GM21390 (cell line): ENCODE measurements around the gene TPSB2.

Source experiments
- ATAC-seq: cut with Tn5 transposase; IDR thresholded peaks from one replicate; pipeline ENCODE4 v1.9.1; 2021; ENCODE audit not compliant: unreplicated experiment

Gene TPSB2

DNA sequence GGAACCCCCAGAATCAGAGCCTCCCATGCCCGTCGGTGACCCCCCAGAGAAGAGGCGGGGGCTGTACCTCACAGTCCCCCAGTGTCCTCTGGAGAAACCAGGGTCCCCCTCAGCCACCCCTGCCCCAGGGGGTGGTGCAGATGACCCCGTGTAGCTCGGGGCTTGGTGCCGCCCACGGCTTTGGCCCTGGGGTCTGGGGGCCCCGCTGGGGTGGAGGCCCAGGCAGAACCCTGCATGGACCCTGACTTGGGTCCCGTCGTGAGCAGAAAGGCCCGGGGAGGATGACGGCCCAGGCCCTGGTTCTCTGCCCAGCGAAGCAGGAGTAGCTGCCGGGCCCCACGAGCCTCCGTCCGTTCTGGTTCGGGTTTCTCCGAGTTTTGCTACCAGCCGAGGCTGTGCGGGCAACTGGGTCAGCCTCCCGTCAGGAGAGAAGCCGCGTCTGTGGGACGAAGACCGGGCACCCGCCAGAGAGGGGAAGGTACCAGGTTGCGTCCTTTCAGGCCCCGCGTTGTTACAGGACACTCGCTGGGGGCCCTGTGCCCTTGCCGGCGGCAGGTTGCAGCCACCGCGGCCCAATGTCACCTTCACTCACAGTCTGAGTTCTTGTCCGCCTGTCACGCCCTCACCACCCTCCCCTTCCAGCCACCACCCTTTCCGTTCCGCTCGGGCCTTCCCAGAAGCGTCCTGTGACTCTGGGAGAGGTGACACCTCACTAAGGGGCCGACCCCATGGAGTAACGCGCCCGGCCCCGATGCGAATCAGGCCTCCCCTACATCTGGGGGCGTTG is 8.9 kb downstream of the TPSB2 start:
- no peak for ATAC-seq

DNA sequence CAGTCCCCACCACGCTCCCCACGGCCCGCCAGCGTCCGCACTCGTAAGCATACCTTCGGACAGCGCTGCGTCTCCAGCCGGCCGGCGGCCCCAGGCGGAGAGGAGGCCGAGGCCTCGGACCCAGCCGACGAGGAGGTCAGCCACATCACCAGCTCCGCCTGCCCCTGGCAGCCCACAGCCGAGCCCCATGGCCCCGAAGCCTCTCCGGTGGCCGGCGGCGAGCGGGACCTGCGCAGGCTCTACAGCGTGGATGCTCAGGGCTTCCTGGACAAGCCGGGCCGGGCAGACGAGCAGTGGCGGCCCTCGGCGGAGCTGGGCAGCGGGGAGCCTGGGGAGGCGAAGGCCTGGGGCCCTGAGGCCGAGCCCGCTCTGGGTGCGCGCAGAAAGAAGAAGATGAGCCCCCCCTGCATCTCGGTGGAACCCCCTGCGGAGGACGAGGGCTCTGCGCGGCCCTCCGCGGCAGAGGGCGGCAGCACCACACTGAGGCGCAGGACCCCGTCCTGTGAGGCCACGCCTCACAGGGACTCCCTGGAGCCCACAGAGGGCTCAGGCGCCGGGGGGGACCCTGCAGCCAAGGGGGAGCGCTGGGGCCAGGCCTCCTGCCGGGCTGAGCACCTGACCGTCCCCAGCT is 9.8 kb downstream of the TPSB2 start:
- ATAC-seq = no peak

DNA sequence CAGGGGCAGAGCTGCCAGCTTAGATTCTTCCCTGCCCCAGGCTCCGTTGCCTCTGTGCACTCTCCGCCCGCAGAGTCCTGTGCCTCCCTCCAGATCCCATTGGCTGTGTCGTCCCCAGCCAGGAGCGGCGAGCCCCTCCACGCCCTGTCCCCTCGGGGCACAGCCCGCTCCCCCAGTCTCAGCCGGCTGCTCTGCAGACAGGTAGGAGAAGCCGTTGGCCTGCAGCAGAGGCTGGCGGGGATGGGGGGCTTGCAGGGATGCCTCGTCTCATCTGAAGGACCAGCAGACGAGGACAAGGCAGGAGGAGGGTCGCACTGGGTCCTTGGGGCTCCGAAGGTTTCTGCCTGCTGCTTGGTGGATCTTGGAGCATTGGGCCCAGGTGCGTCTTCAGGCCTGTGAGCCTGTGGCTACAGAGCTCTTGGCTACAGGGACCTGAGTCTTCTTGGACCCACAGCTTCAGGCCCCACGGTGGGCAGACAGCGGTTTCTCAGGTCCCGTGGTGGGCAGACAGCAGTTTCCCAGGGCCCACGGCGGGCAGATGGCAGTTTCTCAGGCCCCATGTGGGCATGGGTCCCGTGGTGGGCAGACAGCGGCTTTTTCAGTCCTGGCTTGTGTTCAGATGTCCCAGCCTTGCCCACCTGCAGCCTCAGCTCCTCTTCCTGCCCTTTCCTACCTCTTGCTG is 10.9 kb downstream of the TPSB2 start:
- no peak for ATAC-seq

DNA sequence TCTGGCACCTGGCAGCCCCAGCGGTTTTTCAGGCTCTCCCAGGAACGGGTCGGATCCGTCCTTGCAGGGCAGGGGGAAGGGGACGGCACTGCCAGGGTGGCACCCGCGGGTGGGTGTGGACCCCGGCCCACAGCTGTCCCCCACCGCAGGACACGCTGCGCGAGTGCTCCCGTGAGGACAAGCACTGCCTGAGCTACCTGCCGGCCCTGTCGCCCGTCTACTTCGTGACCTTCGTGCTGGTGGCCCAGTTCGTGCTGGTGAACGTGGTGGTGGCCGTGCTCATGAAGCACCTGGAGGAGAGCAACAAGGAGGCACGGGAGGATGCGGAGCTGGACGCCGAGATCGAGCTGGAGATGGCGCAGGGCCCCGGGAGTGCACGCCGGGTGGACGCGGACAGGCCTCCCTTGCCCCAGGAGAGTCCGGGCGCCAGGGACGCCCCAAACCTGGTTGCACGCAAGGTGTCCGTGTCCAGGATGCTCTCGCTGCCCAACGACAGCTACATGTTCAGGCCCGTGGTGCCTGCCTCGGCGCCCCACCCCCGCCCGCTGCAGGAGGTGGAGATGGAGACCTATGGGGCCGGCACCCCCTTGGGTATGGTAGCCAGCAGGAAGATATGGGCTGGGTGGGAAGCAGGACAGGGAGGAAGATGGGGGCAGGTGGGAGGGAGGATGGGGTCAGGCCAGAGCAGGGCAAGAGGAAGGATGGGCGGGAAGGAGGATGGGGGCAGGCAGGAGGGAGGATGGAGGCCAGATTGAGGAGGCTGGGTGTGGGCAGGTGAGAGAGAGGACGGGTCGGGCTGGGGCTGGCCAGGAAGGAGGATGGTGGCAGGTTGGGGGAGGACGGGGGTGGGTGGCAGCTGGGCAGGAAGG is 11.7 kb downstream of the TPSB2 start:
- ATAC-seq = no peak

DNA sequence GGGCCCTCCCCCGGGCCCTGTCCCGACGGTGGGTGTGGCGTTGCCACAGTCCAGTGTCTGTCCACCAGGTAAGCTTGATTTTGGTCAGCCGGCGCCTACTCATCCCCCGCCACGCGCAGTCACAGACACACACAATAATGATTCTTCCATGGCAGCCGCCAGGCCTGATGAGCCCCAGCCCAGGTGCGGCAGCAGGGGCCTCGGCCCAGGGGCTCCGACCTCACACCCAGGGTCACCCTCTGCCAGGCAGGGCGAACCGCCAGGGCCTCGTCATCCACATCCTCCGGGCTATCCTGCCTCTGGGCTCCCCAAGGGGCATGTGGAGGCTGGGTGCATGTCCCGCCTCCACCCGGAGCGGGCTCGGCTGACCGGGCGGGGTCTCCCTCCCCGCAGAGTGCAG is 12.5 kb downstream of the TPSB2 start:
- no peak for ATAC-seq

DNA sequence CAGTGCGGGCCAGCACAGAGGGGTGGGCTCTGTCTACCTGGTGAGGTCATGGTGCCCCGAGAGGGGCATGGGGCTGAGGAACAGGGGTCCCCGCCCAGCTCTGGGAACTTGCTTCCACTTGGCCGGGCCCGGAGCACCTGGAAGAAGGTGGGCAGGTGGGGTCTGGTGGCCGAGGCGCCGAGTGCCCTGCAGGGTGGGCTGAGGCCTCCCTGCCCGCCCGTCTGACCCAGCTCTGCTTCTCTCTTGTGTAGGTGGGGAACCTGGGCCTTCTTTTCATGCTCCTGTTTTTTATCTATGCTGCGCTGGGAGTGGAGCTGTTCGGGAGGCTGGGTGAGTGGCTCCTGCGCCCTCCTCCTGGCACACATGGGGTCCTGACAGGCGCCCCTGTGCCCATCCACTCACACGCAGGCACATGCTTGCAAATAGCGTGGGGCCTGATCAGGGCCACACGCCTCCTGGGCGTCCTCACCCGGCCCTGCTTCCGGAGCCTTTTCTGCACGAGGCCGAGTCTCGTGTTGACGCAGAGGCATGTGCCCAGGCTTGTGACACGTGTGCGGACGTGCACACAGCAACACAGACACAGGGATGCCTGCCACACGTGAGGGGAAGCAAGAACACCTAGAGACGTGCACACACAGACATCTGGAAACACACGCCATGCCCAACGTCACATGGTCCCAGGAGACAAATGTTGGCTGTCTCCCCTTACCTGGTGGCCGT is 13.1 kb downstream of the TPSB2 start:
- ATAC-seq = no peak

DNA sequence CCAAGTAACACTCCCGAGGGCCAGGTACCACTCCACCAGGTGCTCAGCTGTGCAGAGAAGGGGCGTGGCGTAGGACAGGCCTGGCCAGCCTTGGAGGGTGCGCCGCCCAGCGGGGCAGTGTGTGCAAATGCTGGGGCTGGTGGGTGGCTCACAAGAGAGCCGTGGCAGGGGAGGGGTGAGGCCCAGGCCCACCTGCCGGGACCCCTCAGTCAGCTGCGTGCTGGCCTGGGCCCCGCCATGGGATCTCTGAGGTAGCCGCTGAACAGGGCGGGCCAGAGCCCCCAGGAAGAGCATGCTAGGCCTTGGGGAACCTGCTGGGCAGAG is 13.7 kb downstream of the TPSB2 start:
- ATAC-seq = no peak

DNA sequence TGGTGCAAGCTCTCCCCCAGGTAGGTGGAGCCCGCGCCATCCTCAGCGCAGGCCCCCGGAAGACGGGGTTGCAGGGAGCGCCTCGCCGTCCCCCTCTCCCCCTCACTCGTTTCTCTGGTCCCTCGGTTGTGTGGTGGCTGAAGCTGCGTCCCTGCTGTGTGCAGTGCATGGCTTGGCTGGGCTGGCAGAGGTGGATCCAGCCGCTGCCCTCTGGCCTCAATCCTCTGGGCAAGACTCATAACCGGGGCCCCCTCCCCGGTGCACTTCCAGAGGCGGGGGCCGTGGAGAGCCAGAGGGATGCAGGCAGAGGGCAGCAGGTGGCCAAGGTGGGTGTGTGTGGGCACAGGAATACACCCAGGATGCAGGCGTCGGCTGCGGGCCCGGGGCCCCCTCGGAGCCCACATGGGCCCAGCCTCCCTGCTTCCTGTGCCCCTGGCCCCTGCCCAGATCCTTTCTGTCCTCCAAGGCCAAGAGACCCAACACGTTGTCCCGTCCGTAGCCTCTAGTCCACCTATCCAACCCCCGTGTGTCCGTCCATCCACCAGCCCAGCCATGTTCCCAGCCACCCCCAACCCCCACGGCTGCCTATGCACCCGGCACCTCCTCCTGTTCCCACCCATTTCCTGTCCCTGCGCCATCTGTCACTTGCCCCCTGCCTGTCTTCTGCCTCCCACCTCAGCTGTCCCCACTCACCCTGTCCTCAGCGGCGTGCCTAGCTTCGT is 14.2 kb downstream of the TPSB2 start:
- ATAC-seq = no peak

DNA sequence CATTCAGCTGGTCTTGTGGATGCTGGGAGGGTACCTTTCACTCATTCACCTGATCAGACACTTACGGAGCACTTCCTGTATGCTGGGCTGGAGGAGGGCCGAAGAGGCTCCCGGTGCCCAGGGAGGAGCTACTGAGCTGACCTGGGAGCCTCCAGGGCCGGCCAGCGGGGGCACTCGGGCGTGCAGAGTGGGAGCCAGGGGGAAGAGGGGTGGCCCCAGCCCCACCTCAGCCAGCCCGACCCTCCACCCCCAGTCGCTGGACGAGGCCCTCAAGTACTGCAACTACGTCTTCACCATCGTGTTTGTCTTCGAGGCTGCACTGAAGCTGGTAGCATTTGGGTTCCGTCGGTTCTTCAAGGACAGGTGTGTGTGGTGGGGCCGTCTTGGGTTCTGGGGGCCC is 15.3 kb downstream of the TPSB2 start:
- no peak for ATAC-seq

DNA sequence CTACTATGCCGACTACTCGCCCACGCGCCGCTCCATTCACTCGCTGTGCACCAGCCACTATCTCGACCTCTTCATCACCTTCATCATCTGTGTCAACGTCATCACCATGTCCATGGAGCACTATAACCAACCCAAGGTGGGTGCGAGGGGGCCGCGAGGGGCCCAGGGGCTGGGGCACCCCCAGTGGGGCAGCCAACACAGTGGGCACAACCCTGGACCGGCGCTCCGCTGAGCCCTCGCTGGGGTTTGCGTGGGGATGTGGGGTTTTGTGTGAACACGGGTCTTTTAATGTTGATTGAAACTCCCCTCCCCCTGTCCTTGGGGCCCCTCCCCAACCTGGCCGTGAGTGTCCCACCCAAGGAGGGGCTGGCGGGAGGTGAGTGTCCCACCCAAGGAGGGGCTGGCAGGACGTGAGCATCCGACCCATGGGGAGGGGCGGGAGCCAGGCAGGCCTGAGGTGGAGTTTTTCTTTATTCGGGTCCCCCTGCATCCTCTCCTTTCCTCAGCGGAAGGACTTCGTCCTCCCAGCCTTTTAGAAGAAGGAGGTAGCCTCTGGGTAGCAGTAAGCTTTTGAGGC is 16.1 kb downstream of the TPSB2 start:
- ATAC-seq = no peak

DNA sequence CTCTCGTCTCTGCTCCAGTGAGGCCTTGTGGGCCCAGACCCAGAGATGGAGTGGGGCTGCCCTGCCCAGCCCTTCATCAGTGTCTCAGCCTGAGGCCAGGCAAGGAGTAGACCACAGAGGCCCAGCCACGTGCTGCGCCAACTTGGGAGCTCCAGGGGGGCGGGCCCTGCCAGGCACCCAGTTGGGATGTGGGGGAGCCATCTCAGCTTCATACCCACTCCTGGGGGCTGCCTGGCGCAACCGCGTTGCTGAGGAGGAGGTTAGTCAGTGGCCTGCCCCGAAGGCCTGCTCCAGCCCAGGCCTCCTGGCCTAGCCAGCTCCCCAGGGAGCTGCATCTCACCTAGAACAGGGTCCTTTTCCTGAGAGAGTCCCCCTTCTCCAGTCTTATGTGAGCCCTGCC is 16.8 kb downstream of the TPSB2 start:
- ATAC-seq = no peak

DNA sequence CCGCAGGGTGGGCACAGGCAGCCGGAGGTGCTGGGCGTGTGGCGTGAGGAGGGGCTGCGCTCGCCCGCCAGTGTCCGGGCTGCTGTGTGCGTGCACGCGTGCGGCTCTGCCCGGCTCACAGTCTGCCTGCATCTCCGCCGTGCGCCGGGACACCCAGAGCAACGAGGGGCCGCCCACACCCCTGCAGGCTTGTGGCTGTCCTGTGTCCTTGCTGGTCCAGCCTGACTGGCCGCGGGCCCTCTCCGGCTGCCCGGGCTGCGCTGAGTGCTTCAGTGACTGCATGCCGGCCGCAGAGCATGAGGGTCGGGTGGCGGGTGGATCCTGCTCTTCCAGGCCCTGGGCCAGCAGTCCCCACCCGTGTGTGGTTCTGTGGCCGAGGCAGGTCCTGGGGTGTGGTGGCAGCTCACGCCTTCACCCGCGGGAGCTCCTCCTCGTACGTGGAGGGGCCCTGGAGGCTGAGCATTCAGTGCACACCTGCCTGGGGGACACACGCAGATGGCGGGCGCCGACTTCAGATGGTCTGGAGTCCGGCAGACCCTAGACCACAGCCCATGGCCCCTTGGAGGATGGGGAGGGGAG is 17.3 kb downstream of the TPSB2 start:
- ATAC-seq = no peak

DNA sequence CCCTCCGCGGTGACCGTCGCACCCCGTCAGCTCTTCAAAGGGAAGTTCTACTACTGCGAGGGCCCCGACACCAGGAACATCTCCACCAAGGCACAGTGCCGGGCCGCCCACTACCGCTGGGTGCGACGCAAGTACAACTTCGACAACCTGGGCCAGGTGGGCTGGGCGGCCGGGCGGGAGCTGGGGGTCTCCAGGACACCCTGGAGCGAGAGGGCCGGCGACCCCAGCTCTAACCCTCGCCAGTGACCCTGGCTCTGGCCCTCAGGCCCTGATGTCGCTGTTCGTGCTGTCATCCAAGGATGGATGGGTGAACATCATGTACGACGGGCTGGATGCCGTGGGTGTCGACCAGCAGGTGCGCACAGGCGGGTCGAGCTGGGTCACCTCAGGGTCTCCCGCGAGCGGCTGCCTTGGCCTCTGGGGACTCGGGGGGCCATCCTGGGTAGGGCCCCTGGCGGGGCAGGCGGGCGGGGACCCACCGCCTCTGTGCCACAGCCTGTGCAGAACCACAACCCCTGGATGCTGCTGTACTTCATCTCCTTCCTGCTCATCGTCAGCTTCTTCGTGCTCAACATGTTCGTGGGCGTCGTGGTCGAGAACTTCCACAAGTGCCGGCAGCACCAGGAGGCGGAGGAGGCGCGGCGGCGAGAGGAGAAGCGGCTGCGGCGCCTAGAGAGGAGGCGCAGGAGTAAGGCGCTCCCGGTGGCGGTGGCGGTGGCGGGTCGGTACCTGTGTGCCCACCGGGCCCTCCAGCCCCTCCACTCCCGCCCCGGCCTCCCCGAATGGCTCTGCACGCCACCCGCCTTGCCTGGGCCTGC is 18.3 kb downstream of the TPSB2 start:
- no peak for ATAC-seq

DNA sequence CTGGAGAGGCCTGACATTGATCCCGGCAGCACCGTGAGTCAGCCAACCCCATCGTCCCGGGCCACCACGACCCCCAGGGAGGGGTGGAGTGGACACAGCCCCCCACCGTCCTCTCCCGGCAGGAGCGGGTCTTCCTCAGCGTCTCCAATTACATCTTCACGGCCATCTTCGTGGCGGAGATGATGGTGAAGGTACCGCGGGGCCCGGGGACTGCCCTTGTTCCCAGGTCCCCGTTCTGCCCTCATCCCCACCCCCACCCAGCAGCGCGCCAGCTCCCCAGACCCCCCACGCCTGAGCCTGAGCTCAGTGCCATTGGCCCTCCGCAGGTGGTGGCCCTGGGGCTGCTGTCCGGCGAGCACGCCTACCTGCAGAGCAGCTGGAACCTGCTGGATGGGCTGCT is 19.5 kb downstream of the TPSB2 start:
- no peak for ATAC-seq

DNA sequence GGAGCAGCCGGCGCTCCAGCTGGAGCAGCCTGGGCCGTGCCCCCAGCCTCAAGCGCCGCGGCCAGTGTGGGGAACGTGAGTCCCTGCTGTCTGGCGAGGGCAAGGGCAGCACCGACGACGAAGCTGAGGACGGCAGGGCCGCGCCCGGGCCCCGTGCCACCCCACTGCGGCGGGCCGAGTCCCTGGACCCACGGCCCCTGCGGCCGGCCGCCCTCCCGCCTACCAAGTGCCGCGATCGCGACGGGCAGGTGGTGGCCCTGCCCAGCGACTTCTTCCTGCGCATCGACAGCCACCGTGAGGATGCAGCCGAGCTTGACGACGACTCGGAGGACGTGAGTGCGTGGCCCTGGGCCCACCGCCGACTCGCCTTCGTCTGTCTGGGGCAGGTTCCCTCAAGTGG is 20.9 kb downstream of the TPSB2 start:
- no peak for ATAC-seq

DNA sequence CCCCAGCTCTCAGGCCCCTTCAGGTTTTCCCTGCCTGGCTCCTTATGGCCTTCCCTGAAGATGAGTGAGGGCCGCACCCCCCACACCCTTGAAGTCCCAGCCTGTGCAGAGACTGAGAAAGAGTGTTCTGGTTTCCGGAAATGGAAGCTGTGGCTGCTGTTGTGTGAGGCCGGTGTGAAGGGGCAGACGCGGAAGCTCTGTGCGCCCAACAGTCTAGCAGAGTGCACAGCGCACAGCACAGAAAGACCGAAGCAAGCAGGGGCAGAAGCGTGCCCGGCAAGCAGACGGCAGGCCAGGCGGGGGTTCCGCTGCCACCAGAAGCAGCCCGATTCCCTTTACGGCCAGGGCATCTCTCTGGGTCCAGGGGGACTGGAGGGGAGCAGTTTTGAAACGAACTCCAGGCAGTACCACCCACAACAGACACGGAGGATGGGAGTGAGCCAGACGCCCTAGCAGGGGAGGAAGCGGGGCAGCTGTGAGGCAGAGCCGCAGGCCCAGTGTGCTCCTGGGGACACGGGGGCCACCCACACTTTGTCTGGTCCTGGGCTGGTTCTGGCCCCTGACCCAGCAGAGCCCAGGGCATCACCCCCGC is 21.6 kb downstream of the TPSB2 start:
- no peak for ATAC-seq

DNA sequence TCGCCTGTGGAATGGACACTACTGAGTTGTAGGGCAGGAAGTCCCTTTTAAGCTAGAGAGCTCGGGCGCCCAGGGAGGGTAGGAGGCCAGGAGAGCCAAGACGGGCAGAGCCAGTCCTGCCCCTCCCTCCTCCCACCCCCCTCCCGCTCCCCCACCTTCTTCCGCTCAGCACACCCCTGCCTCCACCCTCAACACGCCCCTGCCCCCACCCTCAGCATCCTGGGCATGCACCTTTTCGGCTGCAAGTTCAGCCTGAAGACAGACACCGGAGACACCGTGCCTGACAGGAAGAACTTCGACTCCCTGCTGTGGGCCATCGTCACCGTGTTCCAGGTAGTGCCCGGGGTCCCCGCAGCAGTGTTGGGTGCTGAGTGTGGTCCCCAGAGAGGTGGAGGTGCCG is 23.2 kb downstream of the TPSB2 start:
- ATAC-seq = no peak

DNA sequence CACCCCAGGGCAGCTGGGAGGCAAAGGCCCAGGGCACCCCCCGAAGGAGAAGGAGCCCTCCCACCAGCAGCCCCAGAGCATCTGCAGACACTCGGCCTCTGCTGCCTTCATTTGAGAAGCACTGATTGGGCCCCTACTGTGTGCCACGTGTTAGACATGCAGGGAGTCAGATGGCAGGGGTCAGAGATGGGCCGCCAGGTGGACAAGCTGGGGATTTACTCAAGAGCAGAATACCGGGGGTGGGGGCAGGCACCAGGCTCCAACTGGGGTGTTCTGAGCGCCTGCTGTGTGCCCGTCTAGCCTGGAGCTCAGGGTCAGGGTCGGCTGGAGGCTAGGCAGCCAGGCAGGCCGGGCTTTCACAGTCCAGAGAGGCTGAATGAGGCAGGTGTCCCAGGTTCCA is 23.7 kb downstream of the TPSB2 start:
- ATAC-seq = no peak
